NB4 (cell line): ENCODE measurements around the gene SOAT1.

Source experiments
- MYC ChIP-seq: IDR thresholded peaks from 2 replicates; pipeline ENCODE4 v1.6.1; 2011; ENCODE audit warnings: low read depth, low read length
- POLR2A ChIP-seq: IDR thresholded peaks from 2 replicates; pipeline ENCODE4 v1.6.1; 2011; ENCODE audit warnings: mild to moderate bottlenecking; ENCODE audit not compliant: insufficient read length; ENCODE audit errors: extremely low read depth
- TF ChIP-seq, protein P1 (sequence below): IDR thresholded peaks from one replicate; pipeline ENCODE4 v1.5.1; 2012; ENCODE audit warnings: low read depth, low read length
- TF ChIP-seq, protein P2 (sequence below): IDR thresholded peaks from 2 replicates; pipeline ENCODE4 v1.6.1; 2011; ENCODE audit warnings: low read depth, low read length

DNA sequence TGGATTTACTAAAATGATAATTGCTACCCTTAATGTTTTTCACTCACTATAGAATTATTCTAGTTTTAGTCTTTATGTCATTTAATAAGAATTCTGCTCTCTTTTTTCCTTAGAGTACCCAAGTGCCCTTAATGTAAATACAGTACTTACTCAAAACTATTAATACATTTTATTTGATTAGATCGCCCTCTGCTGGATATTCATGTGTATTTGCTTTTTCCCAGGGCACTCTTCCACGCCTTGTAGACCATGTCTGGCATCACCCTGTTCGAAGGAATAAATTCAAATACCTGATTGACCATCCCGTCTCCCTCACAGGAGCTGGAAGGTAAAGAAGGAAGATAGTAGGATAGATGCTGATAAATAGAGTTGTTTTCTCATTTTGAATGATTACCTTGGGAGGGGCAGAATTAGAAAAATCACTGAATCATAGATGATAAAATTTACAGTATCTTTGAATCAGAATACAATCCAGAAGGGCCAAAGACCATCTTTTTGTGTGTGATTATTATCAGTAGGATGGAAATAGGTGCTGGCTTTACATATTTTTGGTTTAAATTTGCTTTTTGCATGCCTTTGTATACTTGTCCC lies 76.2 kb downstream of the SOAT1 start:
- TF ChIP-seq, protein P1, sequence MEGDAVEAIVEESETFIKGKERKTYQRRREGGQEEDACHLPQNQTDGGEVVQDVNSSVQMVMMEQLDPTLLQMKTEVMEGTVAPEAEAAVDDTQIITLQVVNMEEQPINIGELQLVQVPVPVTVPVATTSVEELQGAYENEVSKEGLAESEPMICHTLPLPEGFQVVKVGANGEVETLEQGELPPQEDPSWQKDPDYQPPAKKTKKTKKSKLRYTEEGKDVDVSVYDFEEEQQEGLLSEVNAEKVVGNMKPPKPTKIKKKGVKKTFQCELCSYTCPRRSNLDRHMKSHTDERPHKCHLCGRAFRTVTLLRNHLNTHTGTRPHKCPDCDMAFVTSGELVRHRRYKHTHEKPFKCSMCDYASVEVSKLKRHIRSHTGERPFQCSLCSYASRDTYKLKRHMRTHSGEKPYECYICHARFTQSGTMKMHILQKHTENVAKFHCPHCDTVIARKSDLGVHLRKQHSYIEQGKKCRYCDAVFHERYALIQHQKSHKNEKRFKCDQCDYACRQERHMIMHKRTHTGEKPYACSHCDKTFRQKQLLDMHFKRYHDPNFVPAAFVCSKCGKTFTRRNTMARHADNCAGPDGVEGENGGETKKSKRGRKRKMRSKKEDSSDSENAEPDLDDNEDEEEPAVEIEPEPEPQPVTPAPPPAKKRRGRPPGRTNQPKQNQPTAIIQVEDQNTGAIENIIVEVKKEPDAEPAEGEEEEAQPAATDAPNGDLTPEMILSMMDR = peak; percentile 48
- no peak for TF ChIP-seq POLR2A
- TF ChIP-seq, protein P2, sequence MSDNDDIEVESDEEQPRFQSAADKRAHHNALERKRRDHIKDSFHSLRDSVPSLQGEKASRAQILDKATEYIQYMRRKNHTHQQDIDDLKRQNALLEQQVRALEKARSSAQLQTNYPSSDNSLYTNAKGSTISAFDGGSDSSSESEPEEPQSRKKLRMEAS = no peak
- TF ChIP-seq MYC = no peak
